Measurements from ENCODE around the gene MACROH2A2. TPM values are rescaled to one million over a fixed set of nuclear protein-coding genes. Genes with fewer than 3 reads are reported as not detected.
A peak's percentile ranks its signal among the peaks of the same experiment; 100 is the strongest.

Gene MACROH2A2
- total and polyA plus RNA-seq, 2 of the 13 experiments (the other 11 are each of a cell fraction or from before 2014, with no cell fraction given) = 9.8 to 43.1 TPM

DNA sequence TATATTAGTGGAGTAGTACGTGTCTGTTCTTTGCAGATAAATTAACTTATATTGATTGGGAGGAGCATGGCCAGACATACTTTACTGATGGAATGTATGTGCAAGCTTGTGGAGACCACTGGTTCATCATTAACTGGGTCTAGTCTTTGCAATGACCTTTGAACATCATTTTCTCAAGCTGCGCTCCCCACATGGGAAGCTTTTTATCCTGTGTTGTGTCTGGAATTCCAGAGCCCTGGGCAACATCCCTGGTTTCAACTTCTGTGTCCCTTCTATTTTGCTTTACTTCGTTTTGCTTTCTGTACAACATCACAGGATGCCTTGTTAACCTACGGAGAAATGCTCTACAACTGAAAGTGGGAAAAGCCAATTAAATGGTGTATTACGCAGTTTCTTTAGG, 38.3 kb downstream of the MACROH2A2 start (continued):
- TF ChIP-seq, protein P1, sequence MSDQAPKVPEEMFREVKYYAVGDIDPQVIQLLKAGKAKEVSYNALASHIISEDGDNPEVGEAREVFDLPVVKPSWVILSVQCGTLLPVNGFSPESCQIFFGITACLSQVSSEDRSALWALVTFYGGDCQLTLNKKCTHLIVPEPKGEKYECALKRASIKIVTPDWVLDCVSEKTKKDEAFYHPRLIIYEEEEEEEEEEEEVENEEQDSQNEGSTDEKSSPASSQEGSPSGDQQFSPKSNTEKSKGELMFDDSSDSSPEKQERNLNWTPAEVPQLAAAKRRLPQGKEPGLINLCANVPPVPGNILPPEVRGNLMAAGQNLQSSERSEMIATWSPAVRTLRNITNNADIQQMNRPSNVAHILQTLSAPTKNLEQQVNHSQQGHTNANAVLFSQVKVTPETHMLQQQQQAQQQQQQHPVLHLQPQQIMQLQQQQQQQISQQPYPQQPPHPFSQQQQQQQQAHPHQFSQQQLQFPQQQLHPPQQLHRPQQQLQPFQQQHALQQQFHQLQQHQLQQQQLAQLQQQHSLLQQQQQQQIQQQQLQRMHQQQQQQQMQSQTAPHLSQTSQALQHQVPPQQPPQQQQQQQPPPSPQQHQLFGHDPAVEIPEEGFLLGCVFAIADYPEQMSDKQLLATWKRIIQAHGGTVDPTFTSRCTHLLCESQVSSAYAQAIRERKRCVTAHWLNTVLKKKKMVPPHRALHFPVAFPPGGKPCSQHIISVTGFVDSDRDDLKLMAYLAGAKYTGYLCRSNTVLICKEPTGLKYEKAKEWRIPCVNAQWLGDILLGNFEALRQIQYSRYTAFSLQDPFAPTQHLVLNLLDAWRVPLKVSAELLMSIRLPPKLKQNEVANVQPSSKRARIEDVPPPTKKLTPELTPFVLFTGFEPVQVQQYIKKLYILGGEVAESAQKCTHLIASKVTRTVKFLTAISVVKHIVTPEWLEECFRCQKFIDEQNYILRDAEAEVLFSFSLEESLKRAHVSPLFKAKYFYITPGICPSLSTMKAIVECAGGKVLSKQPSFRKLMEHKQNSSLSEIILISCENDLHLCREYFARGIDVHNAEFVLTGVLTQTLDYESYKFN (CRISPR knock-in tag; conservative IDR thresholded peaks at IDR 0.05) = peak; percentile 99
- TF ChIP-seq PHF21A (CRISPR knock-in tag; IDR thresholded peaks at IDR 0.05) (peak; percentile 81), ZNF607 (CRISPR knock-in tag; IDR thresholded peaks at IDR 0.05; ENCODE audit: borderline replicate concordance) (peak; percentile 29; the same call in 1 of the 2 replicates), ZBTB7A (CRISPR knock-in tag; IDR thresholded peaks at IDR 0.05) (no peak), FOXA3 (CRISPR knock-in tag; IDR thresholded peaks at IDR 0.05) (peak; percentile 66), CEBPG (CRISPR knock-in tag; IDR thresholded peaks at IDR 0.05) (peak; percentile 63), MTA3 (CRISPR knock-in tag; IDR thresholded peaks at IDR 0.05) (no peak), MED8 (CRISPR knock-in tag; IDR thresholded peaks at IDR 0.05; ENCODE audit: insufficient replicate concordance) (no peak), DNMT3B (CRISPR knock-in tag; conservative IDR thresholded peaks at IDR 0.05) (no peak), ISX (CRISPR knock-in tag; conservative IDR thresholded peaks at IDR 0.05) (no peak), ETV5 (CRISPR knock-in tag; IDR thresholded peaks at IDR 0.05; ENCODE audit: borderline replicate concordance) (peak; percentile 55; the same call in 1 of the 2 replicates), ZFAT (CRISPR knock-in tag; conservative IDR thresholded peaks at IDR 0.05) (peak; percentile 33; the same call in 1 of the 2 replicates), NCOA1 (CRISPR knock-in tag; IDR thresholded peaks at IDR 0.05) (no peak), ZNF44 (CRISPR knock-in tag; IDR thresholded peaks at IDR 0.05) (no peak), CHD2 (IDR thresholded peaks at IDR 0.05; ENCODE audit: low read depth, low read length) (no peak)
- TF ChIP-seq, protein P2, sequence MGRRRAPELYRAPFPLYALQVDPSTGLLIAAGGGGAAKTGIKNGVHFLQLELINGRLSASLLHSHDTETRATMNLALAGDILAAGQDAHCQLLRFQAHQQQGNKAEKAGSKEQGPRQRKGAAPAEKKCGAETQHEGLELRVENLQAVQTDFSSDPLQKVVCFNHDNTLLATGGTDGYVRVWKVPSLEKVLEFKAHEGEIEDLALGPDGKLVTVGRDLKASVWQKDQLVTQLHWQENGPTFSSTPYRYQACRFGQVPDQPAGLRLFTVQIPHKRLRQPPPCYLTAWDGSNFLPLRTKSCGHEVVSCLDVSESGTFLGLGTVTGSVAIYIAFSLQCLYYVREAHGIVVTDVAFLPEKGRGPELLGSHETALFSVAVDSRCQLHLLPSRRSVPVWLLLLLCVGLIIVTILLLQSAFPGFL (CRISPR knock-in tag; IDR thresholded peaks at IDR 0.05) = no peak
- TF ChIP-seq, protein P3, sequence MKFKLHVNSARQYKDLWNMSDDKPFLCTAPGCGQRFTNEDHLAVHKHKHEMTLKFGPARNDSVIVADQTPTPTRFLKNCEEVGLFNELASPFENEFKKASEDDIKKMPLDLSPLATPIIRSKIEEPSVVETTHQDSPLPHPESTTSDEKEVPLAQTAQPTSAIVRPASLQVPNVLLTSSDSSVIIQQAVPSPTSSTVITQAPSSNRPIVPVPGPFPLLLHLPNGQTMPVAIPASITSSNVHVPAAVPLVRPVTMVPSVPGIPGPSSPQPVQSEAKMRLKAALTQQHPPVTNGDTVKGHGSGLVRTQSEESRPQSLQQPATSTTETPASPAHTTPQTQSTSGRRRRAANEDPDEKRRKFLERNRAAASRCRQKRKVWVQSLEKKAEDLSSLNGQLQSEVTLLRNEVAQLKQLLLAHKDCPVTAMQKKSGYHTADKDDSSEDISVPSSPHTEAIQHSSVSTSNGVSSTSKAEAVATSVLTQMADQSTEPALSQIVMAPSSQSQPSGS (CRISPR knock-in tag; IDR thresholded peaks at IDR 0.05) = 0 out of 2 replicates have a peak, but pooled peaks have one; percentile 47
- TF ChIP-seq, protein P4, sequence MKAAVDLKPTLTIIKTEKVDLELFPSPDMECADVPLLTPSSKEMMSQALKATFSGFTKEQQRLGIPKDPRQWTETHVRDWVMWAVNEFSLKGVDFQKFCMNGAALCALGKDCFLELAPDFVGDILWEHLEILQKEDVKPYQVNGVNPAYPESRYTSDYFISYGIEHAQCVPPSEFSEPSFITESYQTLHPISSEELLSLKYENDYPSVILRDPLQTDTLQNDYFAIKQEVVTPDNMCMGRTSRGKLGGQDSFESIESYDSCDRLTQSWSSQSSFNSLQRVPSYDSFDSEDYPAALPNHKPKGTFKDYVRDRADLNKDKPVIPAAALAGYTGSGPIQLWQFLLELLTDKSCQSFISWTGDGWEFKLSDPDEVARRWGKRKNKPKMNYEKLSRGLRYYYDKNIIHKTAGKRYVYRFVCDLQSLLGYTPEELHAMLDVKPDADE (CRISPR knock-in tag; IDR thresholded peaks at IDR 0.05) = no peak
- TF ChIP-seq, protein P5, sequence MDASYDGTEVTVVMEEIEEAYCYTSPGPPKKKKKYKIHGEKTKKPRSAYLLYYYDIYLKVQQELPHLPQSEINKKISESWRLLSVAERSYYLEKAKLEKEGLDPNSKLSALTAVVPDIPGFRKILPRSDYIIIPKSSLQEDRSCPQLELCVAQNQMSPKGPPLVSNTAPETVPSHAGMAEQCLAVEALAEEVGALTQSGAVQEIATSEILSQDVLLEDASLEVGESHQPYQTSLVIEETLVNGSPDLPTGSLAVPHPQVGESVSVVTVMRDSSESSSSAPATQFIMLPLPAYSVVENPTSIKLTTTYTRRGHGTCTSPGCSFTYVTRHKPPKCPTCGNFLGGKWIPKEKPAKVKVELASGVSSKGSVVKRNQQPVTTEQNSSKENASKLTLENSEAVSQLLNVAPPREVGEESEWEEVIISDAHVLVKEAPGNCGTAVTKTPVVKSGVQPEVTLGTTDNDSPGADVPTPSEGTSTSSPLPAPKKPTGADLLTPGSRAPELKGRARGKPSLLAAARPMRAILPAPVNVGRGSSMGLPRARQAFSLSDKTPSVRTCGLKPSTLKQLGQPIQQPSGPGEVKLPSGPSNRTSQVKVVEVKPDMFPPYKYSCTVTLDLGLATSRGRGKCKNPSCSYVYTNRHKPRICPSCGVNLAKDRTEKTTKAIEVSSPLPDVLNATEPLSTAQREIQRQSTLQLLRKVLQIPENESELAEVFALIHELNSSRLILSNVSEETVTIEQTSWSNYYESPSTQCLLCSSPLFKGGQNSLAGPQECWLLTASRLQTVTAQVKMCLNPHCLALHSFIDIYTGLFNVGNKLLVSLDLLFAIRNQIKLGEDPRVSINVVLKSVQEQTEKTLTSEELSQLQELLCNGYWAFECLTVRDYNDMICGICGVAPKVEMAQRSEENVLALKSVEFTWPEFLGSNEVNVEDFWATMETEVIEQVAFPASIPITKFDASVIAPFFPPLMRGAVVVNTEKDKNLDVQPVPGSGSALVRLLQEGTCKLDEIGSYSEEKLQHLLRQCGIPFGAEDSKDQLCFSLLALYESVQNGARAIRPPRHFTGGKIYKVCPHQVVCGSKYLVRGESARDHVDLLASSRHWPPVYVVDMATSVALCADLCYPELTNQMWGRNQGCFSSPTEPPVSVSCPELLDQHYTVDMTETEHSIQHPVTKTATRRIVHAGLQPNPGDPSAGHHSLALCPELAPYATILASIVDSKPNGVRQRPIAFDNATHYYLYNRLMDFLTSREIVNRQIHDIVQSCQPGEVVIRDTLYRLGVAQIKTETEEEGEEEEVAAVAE (CRISPR knock-in tag; IDR thresholded peaks at IDR 0.05; ENCODE audit: borderline replicate concordance) = 0 out of 2 replicates have a peak, but pooled peaks have one; percentile 35
